Suppressor macrophage (primary cell): ENCODE measurements around the gene HAAO.

Source experiments
- DNase-seq, 4 experiments: peaks; one replicate each; pipeline ENCODE4 v3.0.0-alpha.2; 2020 to 2022

The HAAO gene

DNA sequence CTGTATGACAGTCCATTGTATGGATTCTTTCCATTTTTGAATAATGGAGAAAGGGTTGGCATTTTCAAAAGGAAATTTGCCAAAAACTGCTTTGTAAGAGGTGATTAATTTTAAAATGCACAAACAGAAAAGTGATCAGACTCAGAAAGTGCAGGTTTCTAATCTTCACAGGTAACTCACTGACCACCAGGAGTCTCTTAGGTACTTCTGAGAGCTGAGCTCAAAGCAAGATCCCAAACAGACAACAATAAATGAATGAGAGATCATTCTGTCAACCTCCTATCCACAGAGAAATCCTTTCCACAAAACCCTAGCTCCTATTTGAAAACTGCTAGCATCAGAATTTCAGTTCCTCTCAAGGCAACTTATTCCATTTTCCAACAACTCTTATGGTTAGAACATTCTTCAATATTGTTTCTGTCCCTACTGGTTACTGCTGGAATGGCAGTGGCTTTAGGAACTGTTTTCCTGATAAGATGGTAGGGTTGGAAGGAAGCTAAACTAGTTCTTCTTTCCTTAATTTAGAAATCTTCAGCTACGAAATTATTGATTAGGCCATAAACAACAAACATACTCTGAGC is 20.6 kb upstream of the HAAO start:
- DNase-seq = peak; percentile 60 to 84 (median 73)

DNA sequence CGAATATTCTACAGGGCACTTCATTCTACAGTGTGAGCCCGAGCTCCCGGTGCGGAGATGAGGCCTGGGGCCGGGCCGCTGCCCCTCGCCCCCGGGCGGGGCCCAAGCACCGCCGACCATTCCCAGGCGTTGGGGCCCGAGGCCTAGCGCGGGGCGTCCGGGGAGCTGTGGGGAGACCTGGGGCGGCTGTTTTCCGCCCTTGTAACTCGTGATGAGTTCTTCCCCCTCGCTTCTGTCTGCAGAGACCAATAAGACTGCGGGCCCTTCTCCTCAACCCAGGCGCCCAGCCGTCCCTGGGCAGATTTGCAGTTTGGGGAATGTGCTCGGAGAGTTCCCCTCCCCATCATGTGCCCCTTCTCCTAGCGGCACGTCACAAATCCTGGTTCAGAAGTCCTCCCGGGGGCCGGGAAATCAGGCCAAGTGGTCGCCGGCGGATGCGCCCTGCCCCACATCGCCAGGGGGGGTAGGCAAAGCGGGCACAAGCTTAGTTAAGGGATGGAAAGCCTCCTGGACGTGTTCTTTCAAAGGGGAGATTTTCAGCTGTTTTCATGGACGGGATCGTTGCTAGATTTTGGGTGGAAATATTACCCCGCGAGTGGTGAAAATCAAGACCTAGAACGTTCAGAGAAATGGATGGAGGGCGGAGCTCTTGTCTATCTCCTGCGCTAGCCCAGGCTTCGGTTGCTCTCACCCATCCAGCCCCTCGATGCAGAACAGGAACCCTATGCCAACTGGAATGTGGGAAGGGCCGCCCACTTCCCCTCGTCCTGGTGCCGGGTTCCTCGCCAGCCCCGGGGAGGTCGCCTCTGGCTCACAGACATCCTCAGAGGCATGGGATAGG is 18.8 kb upstream of the HAAO start:
- DNase-seq = peak; percentile 54 to 75 (median 66)

DNA sequence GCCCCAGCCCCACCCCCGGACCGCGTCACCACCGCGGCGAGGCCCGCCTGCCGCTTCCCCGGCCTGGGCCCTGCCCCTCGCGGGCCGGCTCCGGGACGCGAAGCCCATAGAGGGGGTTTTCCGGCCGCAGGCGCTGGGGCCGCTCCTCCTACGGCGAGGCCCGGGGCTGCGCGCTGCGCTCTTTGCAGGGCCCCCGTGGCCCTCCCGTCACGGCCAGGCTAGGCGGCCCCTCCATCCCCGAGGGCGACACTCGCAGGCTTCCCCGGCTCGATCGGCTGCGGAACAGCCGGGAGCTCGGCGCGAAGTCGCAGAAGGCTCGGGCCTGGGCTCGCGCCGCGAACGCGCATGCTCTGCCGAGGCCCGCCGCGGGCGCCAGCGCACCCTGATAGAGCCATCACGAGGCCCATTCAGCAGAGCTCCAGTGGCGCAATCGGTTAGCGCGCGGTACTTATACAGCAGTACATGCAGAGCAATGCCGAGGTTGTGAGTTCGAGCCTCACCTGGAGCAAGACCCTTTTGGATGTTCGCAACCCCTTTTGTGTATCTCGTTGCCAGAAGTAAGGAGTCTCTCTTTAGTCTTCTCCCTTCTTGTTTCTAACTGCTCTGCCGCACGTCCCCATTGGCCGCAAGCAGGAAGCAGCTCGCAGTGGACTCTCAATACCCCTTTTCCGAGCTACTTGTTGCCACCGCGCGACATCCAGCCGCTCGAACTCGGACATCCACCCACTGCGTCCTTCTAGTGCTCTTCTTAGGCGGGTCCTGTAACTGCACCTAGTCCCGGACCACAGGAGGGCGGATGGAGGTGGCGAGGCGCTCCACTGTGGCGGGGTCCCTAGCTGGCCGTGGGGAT is 18.0 kb upstream of the HAAO start:
- peak; percentile 97 to 98 (median 97) for DNase-seq

DNA sequence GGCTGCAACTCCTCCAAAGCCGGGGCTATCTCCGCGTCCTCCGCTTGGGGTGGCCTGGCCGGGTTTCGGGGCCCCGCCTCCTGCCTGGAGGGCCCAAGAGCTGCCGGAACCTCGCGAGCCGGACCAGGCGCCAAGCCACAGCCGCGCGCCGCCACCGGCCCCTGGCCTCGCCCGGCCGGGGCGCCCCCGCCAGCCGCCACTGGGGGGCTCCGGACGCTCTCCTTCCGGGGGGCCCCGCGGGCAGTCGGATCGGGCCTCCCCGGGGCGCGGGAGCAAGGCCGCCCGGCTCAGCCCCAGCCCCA is 17.4 kb upstream of the HAAO start:
- DNase-seq = peak; percentile 89 to 94 (median 92)

DNA sequence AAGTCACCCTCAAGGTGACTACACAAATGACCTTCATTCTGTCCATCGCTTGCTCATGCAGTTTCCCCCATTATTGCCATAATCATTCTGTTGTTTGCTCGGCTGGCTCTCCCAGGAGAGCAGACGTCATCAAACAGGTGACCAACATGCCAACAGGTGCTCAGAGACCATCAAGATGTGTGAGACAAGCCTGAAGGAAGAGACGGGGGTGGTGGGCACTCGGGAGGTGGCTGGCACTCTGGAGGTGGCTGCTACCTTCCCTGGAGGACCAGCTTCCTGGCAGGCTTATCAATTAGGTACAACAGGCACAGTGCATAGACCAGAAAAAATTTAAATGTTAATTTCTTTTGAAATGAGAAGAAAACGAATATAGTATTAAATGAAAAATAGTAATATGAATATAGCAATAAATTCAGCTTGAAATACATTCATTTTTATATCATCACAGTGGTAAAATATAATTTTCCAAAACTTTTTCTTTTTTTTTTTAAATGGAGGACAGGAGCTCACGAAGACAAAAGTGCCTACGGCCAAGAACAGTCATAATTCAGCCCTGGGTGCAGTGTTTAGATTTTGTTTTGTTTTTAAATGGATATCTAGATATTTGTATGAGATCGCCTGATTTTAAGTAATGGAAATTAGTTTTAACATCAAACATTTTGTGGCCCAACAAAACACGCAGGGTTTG is 16.9 kb upstream of the HAAO start:
- DNase-seq = no peak

DNA sequence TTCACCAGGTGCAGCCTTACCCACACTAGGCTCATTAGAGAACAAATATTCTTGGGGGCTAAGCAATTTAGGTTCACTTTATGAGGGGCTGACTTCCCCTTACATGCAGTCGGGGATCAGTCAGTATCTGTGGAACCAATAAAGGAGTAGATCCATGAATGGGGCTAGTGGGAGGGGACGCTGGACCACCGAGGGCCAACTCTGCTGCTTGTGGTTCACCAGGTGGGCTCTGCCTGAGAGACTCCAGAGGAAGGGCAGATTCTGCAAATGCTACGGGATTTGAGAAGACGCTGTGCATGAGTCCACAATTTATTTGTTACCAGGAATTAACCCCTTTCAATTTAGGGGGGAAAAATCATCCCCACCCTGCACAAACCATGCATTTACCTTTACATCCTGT is 15.9 kb upstream of the HAAO start:
- no peak for DNase-seq

DNA sequence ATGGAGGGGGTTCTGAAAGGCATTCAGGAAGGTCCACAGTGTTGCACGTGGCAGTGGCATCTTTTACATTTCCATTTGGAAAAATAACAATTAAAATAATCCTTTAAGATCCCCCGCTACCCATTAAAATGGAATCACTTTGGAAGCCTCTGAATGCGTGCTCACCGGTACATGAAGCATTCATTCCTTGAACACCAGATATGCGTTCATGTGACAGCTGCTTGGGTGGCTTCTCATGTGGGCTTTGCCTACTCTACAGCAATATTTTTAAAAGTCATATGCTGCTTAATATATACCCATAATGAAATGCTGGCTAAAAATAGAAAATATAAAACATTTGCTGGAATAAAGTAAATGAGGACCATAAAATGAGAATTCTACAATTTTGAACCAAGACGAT is 14.4 kb upstream of the HAAO start:
- no peak for DNase-seq

DNA sequence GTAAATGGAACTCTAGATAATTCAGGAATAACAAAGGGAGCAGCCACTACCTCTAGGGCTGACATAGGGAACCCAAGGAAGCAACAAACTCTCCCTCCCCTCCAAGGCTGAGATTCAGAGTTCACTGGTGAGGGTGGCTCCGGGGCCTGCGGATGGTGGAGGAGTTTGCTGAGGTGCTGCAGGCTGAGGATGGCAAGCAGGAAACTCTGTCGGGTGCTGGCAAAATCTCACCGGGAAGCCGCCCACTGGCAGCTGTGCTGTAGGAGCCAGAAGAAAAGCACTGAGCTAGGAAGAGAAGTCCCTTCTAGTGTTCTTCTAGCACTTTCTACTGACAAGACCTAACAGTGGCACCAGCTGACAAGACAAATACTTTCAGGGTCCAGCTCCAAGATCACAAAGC is 12.5 kb upstream of the HAAO start:
- no peak for DNase-seq

DNA sequence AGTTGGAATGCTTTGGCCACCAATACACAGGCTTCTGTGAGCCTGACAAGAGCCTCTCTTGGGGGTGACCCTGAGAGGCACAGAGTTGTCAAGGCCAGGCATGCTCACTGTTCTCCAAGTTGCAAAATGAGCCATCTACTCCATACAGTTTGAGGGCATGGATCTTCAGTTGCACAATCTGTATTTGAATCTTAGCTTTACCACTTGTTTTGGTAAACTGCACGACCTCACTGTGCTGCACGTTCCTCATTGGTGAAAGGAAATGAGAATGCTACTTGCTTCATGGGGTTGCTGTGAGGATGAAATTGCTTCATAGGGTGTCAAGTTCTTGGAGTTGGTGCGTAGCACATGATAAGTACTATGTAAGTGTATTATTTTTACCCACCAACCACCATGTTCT is 12.0 kb upstream of the HAAO start:
- peak; percentile 75 to 92 (median 82) for DNase-seq

DNA sequence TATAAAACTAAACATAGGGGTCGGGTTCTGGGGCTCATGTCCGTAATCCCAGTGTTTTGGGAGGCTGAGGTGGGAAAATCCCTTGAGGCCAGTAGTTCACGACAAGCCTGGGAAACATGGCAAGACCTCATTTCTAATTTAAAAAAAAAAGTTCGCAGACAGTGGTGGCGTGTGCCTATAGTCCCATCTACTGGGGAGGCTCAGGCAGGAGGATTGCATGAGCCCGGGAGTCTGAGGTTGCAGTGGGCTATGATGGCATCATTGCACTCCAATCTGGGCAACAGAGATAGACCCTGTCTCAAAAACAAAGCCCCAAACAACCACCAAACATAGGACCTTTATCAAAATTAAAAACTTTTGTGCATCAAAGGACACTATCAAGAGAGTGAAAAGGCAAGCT is 9.8 kb upstream of the HAAO start:
- DNase-seq = no peak

DNA sequence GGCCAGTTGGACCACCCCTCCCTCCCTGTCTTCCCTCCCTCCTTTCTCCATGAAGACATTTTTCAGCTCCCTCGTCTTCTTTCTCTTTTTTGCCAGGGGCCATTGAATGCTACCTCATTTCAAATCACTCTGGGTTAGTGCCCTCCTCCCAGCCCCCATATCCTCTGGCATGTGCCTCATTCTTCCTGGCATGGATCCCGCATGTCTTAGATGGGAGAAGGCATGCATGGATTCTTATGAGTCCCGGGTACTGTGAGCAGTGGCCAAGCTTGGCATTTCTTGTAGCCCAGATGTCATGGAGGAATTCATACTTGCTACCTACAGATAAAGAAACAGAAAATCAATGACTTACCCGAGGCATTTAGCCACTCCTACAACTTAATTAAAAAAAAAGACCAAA is 9.0 kb upstream of the HAAO start:
- DNase-seq = no peak

DNA sequence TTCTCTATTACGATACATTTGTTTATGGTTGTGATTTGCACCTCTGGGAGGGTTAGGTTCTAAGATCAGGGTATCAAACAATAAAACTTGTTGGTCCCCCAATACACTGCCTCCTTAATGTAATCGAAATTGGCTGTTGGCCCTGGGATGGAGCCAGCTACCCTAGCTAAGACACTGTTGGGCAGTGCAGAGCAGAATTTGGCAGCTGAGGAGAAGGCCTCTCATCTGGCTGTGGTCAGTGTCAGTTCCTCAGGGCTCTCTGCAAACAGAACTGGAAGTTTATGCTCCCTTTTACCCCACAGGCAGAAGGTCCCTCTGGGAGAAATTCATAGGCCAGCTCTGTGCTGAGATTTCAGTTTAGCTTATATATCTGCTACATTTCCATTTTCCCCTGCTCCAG is 8.6 kb upstream of the HAAO start:
- peak in 3 of 4 experiments; percentile 28 to 40 (median 33) for DNase-seq

DNA sequence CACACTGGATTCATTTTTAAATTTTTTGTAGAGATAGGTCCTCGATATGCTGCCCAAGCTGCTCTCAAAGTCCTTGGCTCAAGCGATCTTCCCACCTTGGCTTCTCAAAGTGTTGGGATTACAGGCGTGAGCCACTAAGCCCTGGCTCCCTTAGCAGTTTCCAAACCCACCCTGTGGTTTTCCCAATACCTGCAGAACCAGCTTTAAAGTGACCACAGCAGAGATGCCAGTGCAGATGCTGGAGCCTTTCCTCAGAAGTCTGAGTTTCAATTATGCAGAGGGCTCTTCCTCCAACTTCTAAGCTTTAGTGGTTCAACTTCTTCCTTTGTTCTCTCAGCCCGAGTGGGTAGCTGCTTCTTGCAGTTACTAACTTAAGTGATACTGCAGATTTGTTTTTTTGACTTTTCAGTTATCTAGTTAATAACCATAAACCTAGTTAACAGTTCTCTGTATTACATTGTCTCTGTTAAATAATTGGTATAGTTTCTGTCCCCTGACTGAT is 8.1 kb upstream of the HAAO start:
- no peak for DNase-seq

DNA sequence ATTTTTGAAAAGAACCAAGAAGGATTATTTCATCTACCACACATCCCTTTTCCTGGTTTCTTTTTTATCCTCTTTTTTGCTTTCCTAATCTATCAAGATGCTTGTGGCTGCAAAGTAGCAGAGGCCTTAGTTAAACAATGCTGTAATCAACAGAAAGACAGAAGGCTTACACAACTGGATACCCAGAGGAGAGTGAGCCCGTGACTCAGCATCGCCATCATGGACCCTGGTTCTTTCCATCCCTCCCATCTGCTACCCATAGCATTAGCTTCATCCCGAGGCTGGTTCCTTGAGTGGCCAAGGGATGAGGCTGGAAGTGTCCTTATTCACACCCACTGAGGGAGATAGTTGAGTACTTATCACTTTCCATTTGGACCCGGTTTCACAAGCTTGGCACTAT is 7.5 kb upstream of the HAAO start:
- no peak for DNase-seq

DNA sequence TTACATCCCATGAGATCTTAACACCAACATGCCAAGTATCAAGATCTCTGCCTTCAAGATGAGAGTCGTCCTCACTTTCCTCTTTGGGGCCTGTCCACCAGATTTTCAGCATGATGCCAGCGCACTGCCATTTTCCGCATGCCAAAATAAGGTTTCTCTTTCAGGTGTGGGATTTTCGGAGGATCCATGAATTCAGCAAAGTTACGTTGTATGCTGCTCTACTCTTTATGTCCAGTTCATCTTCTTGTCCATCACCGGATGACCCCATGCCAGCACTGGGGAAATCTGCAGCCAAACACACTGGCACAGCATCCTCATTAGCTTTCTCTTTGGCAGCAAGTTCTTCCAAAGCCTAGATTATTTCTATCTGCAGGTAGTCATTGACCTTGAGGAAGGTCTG is 4.9 kb upstream of the HAAO start:
- DNase-seq = no peak

DNA sequence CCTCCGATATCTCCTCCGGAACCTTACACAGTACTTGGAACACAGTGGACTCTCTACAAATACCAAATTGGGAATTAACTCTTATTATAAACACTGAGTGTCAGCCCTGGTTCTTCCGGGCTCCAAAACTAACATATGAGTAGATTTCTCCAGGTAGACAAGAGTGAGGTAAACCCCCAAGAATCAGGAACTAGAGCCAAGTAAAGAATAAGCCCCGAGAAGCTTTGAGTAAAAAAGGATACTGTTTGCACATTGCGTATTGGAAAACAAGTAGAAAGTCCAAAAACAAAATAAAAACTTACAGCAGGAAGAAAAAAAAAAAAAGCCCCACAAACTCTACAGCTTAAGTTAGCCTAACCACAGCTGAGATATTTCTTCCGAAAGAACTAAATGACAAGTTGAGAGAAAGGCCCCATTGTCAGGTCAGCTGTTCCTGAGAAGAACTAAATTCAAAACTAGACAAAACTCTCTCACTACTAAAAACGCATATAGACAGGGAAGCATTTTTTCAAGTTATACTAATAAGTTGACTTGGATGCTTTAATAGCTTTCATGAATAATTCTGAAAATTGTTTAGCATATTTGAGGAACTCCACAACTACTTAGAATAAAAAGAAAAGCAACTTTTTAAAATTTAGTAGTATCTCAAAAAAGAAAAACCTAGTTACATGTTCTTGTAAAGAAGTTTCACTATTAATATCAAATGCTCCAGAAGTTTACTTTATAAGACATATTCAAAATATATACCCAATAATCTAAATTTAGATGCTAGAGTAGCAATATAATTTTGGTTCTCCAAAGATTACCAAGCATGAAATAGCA is 4.3 kb upstream of the HAAO start:
- no peak for DNase-seq

DNA sequence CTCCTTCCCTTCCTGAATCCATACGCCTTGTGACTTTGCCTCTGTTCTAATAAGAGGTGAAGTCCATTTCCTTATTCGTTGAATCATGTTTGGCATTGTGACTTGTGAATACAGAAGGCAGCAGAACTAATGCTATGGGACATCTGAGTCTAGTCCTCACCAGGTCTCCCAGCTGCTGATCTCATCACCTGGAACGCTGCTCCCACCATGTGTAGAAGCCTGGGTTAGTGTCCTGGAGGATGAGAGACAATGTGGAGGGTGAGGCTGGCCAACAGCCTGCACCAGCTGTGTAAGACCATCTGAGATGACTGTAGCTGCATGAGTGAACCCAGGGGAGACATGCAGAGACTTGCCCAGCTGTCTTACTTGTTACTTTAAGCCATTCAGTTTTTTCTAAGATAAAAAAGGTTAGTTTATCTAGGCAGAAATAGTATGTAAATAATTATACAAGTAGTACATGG is 3.5 kb upstream of the HAAO start:
- peak in 3 of 4 experiments; percentile 17 to 56 (median 52) for DNase-seq

DNA sequence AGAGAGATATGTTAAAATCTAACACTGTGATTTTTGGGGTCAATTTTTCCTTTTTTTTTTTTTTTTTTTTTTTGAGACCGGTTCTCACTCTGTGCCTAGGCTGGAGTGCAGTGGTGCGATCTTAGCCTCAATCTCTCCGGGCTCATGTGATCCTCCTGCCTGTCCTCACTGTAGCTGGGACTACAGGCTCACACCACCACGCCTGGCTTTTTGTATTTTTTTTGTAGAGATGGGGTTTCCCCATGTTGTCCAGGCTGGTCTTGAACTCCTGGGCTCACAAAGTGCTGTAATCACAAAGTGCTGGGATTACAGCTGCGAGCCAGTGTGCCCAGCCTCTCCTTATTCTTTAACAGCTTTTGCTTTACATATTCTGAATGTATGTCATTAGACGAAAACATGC is 2.9 kb upstream of the HAAO start:
- no peak for DNase-seq

DNA sequence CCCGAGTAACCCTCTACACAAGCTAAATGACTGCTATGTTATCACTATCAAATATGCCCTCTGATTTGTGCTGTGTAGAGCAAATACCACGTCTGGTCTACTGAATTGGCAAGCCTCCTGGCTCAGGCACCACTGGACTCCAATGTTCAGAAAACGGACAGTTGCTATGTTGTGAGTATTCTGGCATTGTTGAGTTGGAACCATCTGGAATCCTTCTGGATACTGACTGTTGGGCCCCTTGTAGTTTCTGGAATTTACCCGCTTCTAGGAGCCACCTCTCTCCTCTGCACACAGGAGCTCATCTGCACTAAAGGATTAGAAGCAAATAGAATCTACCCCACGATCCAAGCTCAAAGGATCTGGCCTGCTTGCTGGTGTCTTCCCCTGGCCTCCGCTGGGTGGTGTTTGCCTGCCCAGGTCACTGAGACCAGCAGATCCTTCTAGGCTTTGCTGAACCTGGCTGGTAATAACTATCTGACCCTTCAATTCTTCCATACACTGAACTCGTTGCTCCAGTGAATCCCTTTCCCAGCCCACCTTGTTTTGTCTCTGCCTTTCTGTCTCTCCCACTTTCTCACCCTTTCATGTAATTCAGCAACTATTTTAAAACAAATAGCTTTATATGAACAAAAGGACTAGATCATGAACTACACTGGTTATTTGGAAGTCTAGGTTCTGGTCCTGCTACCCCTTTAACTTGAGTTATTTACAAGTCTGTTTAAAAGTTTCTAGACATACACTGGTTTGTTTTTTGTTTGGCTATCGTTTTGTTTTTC is 2.1 kb upstream of the HAAO start:
- DNase-seq = no peak

DNA sequence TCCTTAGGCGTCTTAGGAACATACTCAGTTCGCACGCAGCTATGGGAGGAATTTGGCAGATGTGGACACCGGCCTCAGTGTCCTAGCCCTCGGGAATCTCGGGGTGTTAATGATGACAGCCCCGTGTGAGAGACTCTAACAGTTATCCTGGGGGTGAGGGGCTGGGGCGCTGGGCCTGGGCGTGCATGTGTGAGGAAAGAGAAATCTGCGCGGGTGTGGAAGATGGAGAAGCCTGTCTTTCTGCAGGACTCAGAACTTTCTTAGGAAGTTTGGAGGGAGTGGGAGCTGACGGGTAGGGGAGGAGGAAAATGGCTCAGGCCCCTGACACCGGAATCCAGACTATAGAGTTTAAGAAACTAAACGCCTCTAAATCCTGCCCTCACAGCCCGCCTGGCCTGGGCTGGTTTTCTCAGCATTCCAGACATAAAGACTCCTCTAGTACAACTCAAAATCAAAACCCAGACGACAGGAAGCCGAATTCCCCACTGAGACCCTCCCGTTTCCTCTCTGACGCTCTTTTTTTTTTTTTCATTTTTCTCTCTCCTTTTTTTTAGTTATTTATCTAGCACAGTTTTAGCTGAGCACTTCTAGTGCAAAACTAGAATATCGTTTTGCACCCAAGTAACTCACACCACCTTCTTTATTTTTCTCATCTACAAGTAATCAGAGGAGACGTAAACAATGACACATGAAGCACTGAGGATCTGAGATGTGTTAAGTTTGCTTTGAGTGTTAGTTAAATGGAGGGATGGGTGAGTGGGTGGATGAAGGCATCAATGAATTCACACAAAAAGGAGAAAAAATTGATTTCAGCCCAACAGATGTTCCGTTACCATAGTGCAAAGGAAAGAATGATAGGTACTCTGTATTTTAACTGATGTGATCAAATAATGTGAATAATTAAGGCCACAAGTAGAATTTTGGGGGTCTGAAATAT is 1.2 kb upstream of the HAAO start:
- DNase-seq = peak in 3 of 4 experiments; percentile 25 to 39 (median 31)
